Measurements from ENCODE around the gene ATP5F1E.

The ATP5F1E gene

DNA sequence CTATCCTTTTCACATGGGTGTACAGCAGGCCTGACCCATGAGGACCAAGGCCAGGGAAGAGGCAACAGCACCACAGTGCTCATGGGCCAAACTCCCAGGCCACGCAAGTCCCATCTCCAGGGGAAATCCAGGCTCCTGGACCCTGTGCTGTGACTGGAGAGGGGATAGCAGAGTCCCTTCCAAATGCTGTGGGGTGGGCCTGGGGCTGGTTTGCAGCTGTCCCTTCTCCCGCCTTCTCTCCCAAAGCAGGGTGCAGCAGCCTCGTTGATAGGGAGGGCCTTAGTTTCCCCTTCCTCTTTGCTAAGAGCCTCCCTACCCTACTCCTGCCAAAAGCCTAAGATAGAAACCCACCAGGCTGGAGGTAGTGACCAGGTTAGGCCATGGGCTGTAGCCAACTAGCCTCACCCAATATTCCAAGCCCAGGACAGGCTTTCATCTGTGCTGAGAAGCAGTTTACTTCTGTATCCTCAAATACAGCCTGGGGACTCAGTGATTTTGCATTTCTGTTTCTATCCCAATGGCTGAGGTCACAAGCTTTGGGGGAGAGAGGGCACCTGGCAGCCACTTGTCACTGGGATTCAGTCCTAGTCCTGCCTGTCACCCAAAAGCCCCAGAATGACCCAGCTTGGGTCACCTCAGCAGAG, 26.5 kb downstream of the ATP5F1E start:
- no peak for DNase-seq (ENCODE audit: low spot score)

DNA sequence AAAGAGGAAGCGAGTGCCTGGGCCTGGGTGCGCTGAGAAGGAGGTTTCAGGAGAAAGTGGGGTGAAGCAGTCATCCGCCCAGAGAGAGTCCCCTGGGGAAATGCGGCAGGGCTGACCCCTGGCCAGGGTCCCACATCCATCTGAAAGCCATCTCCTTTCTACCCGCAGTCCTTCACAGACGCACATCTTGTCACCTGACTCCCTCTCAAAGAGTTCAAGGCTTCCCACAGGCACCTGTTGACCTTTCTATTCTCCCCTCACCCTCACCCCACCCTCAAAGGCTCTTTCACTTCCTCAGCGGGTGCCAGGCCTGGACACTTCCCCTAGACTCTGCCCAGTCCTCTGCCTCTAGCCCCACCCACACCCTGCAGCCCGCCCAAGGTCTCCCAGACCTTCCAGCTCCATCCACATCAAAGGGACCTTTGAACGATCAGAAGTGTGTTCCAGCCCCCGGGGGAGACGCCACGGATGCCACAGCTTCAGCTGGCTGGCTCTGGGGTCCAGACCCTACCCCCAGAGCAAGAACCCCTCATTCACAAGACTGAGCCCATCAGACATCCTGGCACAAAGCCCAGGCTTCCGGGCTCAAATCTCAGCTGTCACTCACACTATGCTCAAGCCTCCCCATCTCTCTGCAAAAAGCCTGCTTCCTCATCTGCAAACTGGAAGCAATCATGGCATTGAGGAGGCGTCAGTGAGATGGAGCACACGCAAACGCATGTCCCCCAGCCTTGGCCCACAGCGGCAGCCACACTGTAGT, 27.2 kb downstream of the ATP5F1E start:
- no peak for DNase-seq (ENCODE audit: low spot score)

GRCh38 chr20:59004493-59004762, 27.7 kb downstream of the ATP5F1E start:
- no peak for DNase-seq (ENCODE audit: low spot score)

DNA sequence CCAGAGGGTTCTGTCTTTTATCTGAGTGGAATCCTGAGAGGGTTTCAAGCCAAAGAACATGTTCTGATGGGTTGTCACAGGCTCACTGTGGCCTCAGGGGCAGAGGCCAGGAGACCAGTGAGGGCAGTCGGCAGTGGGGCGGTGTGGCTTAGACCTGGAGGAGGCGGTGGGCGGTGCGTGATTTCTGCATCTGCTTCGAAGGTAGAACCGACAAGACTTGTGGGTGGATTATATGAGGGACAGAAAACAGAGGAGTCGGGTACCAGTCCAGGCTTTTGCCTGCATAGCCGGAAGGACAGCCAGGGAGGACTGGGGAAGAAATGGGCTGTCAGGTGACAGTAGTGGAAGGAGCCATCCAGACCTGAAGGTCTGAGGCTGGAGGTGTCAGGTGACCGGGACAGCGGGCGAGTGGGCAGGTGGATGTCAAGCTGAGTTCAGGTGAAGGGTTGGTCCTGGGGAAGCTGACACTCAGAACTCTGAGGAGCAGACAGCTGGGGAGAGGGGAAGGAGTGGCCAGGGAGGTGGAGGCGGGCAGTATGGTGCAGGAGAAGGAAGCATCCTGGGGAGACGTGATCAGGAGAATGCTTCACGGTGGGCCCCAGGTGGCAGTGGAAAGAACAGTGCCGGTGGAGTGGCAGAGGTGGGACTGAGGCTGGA, 28.2 kb downstream of the ATP5F1E start:
- DNase-seq (ENCODE audit: low spot score) = no peak

GRCh38 chr20:59002874-59003399, 29.2 kb downstream of the ATP5F1E start:
- no peak for DNase-seq (ENCODE audit: low spot score)

DNA sequence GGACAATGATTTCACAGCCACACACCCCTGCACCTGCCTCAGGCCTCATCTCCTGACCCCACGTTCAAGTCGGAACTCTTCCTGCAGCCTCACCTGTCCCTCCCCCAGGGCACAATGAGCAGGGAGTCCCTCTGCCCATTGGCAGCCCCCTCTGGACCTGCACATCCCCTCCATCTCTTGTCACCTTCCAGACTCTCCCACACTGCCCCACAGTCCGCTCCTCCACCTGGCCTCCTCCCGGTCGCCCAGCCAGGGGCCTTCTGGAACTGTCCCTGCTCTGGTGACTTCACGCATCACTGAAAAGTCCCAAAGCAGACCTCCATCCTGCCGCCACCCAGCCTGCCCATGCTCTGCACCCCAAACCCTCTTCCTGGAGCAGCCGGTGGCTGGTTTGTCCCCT, 29.7 kb downstream of the ATP5F1E start:
- DNase-seq (ENCODE audit: low spot score) = no peak

- DNase-seq (ENCODE audit: low spot score) = no peak
Observed at GRCh38 chr20:59001449-59002171, 30.5 kb downstream of the ATP5F1E start.

- DNase-seq (ENCODE audit: low spot score) = no peak
Observed at GRCh38 chr20:59001068-59001448, 31.1 kb downstream of the ATP5F1E start.

- DNase-seq (ENCODE audit: low spot score) = no peak
Observed at GRCh38 chr20:59000326-59000725, 31.8 kb downstream of the ATP5F1E start.

DNA sequence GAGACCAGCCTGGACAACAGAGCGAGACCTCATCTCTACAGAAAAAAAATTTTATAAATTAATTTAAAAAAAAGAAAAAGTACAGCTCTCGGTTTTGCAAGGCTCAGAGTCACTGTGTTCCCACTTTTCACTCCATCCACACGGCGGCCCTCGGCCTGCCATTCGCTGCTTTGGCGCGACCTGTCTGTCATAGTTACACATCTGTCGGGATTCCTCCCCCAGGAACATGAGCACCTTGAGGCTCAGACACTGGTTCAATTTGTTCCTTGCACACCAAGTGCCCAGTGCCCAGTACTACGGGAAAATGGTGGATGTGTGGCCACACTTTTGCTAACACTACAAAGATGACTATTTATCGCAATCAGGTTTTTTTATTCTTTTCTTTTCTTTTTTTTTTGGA, 33.5 kb downstream of the ATP5F1E start:
- no peak for DNase-seq (ENCODE audit: low spot score)

DNA sequence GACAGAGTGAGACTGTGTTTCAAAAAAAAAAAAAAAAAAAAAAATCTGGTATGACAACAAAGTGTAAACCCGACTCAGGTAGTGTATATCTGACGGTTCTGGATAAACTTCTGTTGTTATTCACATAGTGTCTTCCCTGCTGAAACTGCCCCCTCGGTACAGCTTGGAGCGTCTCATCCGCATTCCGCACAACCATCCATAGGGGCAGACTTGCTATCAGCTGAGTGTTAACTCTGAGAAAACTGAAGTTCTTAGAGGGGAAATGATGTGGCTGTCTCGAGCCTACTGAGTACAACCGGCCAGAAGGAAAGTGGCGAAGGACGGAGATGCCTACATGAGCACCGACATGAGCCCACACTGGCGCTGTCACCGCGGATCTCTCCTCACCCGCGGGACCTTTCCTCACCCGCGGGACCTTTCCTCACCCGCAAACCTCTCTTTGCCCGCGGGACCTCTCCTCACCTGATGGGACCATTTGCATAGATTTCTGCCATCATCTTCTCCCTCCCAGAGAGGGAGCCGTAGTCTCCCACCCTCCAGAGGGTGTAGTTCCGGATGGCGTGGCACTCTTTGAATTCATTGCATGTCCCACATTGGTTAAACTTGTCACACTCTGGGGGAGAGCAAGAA, 34.9 kb downstream of the ATP5F1E start:
- DNase-seq (ENCODE audit: low spot score) = no peak

GRCh38 chr20:58996226-58996611, 35.9 kb downstream of the ATP5F1E start:
- DNase-seq (ENCODE audit: low spot score) = no peak

DNA sequence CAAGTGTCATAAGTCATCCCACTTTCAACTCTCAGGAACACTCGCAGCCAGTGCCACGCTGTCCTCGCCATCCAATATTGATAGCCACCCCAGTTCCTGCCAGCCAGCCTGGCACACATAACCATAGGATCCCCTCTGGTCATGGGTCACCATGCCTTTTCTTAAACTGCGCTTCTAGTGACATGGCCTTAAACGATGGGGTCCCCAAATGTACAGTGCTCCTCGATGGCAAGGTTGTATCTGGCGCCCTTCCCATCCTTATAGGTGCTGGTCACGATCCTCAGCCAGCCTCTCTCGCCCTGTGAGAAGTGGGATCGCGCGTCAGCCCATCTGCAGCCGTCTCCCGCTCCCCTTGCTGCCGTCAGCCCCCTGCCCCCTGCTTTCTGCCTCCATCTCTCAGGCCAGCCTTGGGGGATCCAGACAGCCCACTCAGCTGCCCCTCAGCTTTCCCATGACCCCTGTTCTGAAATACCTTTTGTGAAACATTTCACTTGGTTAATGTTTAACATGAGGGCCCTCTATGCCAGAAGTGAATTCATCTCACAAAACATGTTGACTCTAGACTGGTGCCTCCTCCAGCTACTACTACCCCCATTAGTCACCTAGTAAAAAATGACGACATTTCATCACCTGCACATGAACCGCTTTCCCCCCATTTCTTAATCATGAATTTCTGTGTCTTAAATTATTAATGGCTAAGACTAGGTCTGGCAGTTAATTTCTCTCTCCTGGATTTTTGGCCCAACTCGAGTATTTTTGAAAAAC, 36.5 kb downstream of the ATP5F1E start:
- DNase-seq (ENCODE audit: low spot score) = no peak

- no peak for DNase-seq (ENCODE audit: low spot score)
Observed at GRCh38 chr20:58994390-58995159, 37.6 kb downstream of the ATP5F1E start.

DNA sequence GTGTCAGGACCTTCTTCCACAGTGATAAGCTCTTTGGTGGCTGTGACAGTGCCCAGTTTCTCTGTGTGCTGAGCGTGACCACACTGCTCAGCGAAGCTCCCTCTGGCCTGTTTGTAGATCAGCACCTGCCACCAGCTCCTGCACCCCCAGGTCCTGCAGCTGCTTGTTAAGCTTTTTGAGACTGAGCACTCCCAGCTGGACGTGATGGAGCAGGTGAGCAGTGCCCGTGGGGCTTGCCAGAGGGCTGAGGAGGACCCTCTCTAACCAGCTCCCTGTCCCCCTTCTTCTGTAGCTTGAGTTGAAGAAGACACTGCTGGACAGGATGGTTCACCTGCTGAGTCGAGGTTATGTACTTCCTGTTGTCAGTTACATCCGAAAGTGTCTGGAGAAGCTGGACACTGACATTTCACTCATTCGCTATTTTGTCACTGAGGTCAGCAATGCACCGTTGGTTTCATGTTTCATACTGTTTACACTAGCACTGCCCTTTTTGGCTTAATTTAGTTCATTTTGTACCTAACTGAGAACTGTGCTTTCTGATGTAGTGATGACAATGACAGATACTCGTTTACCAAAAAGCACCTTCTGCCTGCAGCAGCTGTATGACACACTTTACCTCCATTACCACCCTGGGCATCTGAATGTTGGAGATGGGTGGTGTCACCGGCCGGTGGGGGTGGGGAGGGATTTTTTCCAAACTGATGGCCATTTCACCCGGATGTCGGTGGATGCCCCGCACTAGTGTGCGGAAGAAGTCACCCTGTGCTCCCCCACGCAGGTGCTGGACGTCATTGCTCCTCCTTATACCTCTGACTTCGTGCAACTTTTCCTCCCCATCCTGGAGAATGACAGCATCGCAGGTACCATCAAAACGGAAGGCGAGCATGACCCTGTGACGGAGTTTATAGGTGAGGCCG, 38.5 kb downstream of the ATP5F1E start:
- no peak for DNase-seq (ENCODE audit: low spot score)

DNA sequence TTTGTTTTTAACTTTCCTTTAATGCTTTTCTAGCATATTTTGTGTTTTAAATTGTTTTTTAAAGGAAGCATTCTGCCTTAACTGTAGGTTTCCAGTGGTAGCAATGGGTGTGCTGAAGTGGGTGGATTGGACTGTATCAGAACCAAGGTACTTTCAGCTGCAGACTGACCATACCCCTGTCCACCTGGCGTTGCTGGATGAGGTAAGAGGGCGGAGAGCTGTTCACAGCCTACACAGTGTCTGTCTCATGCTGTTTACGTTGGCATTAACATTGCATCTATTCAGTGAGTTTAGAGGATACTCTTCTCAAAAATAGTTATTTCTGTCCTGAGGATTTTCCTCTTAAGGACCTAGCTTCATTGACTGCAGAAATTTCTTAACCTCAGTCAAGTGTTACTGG, 39.2 kb downstream of the ATP5F1E start:
- no peak for DNase-seq (ENCODE audit: low spot score)

- DNase-seq (ENCODE audit: low spot score) = no peak
Observed at GRCh38 chr20:58991715-58992114, 40.4 kb downstream of the ATP5F1E start.

GRCh38 chr20:58990651-58991445, 41.3 kb downstream of the ATP5F1E start:
- DNase-seq (ENCODE audit: low spot score) = no peak

DNA sequence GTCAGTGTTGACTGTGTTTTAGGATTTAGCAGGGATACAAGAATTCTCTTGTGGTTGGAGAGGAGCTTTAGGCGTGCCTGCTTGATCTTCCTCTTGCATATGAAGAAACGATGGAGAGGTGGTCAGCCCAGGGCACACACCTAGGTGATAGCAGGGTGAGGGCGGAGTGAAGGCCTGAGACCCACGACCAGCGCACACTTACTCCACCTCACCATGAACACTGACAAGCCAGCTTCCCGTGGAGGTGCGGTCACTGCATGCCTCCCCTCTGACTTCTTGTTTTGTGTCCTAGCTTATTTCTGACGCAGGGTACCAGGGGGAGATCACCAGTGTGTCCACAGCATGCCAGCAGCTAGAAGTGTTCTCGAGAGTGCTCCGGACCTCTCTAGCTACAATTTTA, 42.9 kb downstream of the ATP5F1E start:
- DNase-seq (ENCODE audit: low spot score) = no peak
